K562 (cell line): ENCODE data around the gene NOSTRIN. TPM values are rescaled to one million over a fixed set of nuclear protein-coding genes. Genes with fewer than 3 reads are reported as not detected.

Experiments used
- ATAC-seq: fragments of 200-7000 bp; cut with Tn5 transposase; 3 replicates; pipeline ENCODE4 v1.9.1; 2020; ENCODE audit warnings: moderate library complexity
- BruUV-seq: library from RNA; stranded (reverse); fragments of 400-500 nt; replicated peaks from 2 replicates; lab custom pipeline; 2021; lab: Mats Ljungman, UMichigan
- CTCF ChIA-PET: fragments of 300-600 bp; formaldehyde crosslinking; extraction: SDS; loops from one replicate; lab custom pipeline; 2021; ENCODE audit warnings: low intra/inter-chr PET ratio; lab: Yijun Ruan, JAX
- POLR2A ChIA-PET: fragments of 300-600, 350-650 bp; sonication (Branson Sonifier 250); formaldehyde crosslinking; extraction: SDS; loops from one replicate; lab custom pipeline; 2021; ENCODE audit warnings: antibody characterized with exemption, inconsistent platforms; lab: Yijun Ruan, JAX
- DNase-seq, 4 experiments: peaks; one replicate each; pipeline versions ENCODE4 v3.0.0 to v3.0.0-alpha.2; 2011 to 2018; ENCODE audit warnings: low spot score in 3 of 4, mixed read lengths in 3 of 4; ENCODE audit errors: extremely low read depth in 1 of 4
- FAIRE-seq: peaks from 2 replicates; lab custom pipeline; 2011; peaks lifted over from hg19 to GRCh38; lab: Jason Lieb, UNC
- H2AFZ ChIP-seq: 2 replicates; pipeline ENCODE4 v1.6.0; 2011; ENCODE audit warnings: low read depth, low read length, control low read depth, inconsistent platforms
- H3K27ac ChIP-seq: fragments of 200-600 bp; 3 replicates; pipeline ENCODE4 v1.8.0; 2011; ENCODE audit warnings: low read depth, mild to moderate bottlenecking, control low read depth, inconsistent platforms, low read length, moderate library complexity, mixed read lengths; ENCODE audit errors: extremely low read depth
- H3K27me3 ChIP-seq, 2 experiments: fragments of 300-600 bp in 1 of 2; 2 replicates in 1 of 2; 3 replicates in 1 of 2; pipeline versions ENCODE4 v1.6.0 to v1.8.0; 2011; ENCODE audit warnings: inconsistent platforms in 2 of 2, low read length in 2 of 2, mild to moderate bottlenecking in 1 of 2, mixed read lengths in 1 of 2, moderate library complexity in 1 of 2; ENCODE audit not compliant: control insufficient read depth in 2 of 2, insufficient read depth in 2 of 2
- H3K36me3 ChIP-seq: fragments of 300-600 bp; 3 replicates; pipeline ENCODE4 v1.8.0; 2011; ENCODE audit warnings: mild to moderate bottlenecking, low read length, inconsistent platforms; ENCODE audit not compliant: control insufficient read depth, insufficient read depth
- H3K4me1 ChIP-seq, 2 experiments: fragments of 200-600 bp in 1 of 2; replicated peaks in 1 of 2; 2 replicates in 1 of 2; 3 replicates in 1 of 2; pipeline versions ENCODE4 v1.5.1 to v1.8.0; 2011; ENCODE audit warnings: inconsistent platforms in 2 of 2, low read length in 2 of 2, mild to moderate bottlenecking in 1 of 2, mixed read lengths in 1 of 2, moderate library complexity in 1 of 2; ENCODE audit not compliant: control insufficient read depth in 2 of 2, insufficient read depth in 2 of 2
- H3K4me2 ChIP-seq: 2 replicates; pipeline ENCODE4 v1.6.1; 2011; ENCODE audit warnings: low read length, control low read depth, inconsistent platforms, mixed read lengths; ENCODE audit not compliant: insufficient read depth
- H3K4me3 ChIP-seq: fragments of 200-600 bp; sonication (generic), shearing (Covaris generic); 2 replicates; pipeline ENCODE4 v1.5.1; 2016; ENCODE audit warnings: control low read depth, inconsistent platforms
- H3K79me2 ChIP-seq: fragments of 200-600 bp; 3 replicates; pipeline ENCODE4 v1.8.0; 2011; ENCODE audit warnings: low read length, inconsistent platforms; ENCODE audit not compliant: control insufficient read depth, insufficient read depth
- H3K9ac ChIP-seq, 2 experiments: 2 replicates each; pipeline versions ENCODE4 v1.6.0 to v1.6.1; 2011; ENCODE audit warnings: low read depth in 2 of 2, low read length in 2 of 2, control low read depth in 1 of 2, inconsistent platforms in 1 of 2, mild to moderate bottlenecking in 1 of 2, mixed read lengths in 1 of 2; ENCODE audit not compliant: insufficient read depth in 1 of 2
- H3K9me1 ChIP-seq: one replicate; pipeline ENCODE4 v1.6.0; 2011; ENCODE audit warnings: inconsistent platforms, mild to moderate bottlenecking, low read length, moderate library complexity; ENCODE audit not compliant: control insufficient read depth, insufficient read depth
- H3K9me3 ChIP-seq: replicated peaks from 2 replicates; pipeline ENCODE4 v1.5.1; 2011; ENCODE audit warnings: low read depth, low read length, inconsistent platforms; ENCODE audit not compliant: control insufficient read depth, insufficient read depth
- H4K20me1 ChIP-seq: replicated peaks from 2 replicates; pipeline ENCODE4 v1.6.1; 2011; ENCODE audit warnings: low read length, inconsistent platforms, mixed read lengths; ENCODE audit not compliant: control insufficient read depth, insufficient read depth
- FOXJ2 ChIP-seq: fragments of 200-800 bp; sonication (Bioruptor generic); IDR thresholded peaks from 2 replicates; pipeline ENCODE4 v1.6.1; 2016; ENCODE audit warnings: missing genetic modification characterization, missing compliant biosample characterization
- JUND ChIP-seq, 2 experiments: IDR thresholded peaks; 2 replicates in 1 of 2; 3 replicates in 1 of 2; pipeline ENCODE4 v1.6.1; 2011; ENCODE audit warnings: borderline replicate concordance in 2 of 2, low read depth in 2 of 2, low read length in 2 of 2, improper control_type of control experiment in 1 of 2, missing biosample characterization in 1 of 2, missing genetic modification characterization in 1 of 2, missing genetic modification reagents in 1 of 2
- NONO ChIP-seq, 2 experiments: fragments of 200-400 bp in 1 of 2; fragments of 450-650 bp in 1 of 2; formaldehyde crosslinking in 1 of 2; IDR thresholded peaks; 2 replicates each; pipeline ENCODE4 v1.6.1; 2017; ENCODE audit warnings: low read depth in 2 of 2, mild to moderate bottlenecking in 2 of 2, moderate library complexity in 2 of 2, low read length in 1 of 2
- PHTF2 ChIP-seq: fragments of 250-450 bp; sonication (Bioruptor Pico); IDR thresholded peaks from 2 replicates; pipeline ENCODE4 v1.5.0; 2021; ENCODE audit warnings: mild to moderate bottlenecking
- RHOXF2B ChIP-seq: fragments of 250-450 bp; sonication (Bioruptor Pico); conservative IDR thresholded peaks from 2 replicates; pipeline ENCODE4 v1.5.1; 2021
- SUPT5H ChIP-seq: fragments of 450-650 bp; IDR thresholded peaks from 2 replicates; pipeline ENCODE4 v1.6.1; 2016
- ZNF407 ChIP-seq: fragments of 450-650 bp; IDR thresholded peaks from 2 replicates; pipeline ENCODE4 v1.6.1; 2016; ENCODE audit warnings: low read depth
- ZNF444 ChIP-seq: fragments of 250-450 bp; sonication (Bioruptor Pico); IDR thresholded peaks from 2 replicates; pipeline ENCODE4 v1.4.0; 2020; ENCODE audit warnings: mild to moderate bottlenecking, moderate library complexity
- WGBS: fragments of 100-300 bp; shearing (Covaris generic); methylation state at CpG from one replicate; pipeline ENCODE4 v1.1.6; 2016; ENCODE audit warnings: low coverage, mixed read lengths; ENCODE audit not compliant: insufficient coverage; ENCODE audit errors: missing lambda C conversion rate; 5-methylcytosine and 5-hydroxymethylcytosine counted together
- in situ Hi-C: fragments of 300-500 bp; cut with MboI; formaldehyde crosslinking; loops from 4 replicates; pipeline ENCODE4 v1.15.0; 2018; ENCODE audit warnings: inconsistent platforms, mixed read lengths
- intact Hi-C: fragments of 100-400 bp; cut with micrococcal nuclease; formaldehyde crosslinking; loops from 2 replicates; pipeline ENCODE4 v1.14.2; 2022
- polyA plus RNA-seq, 8 experiments: library from polyadenylated mRNA; depleted of rRNA in 4 of 8; stranded (reverse) in 5 of 8; unstranded in 3 of 8; fragments of >200 nt; fragmentation: Nextera tagmentation in 2 of 8; fragmentation: Illumina TruSeq in 1 of 8; extraction: Ambion mirVana in 2 of 8; extraction: Trizol in 1 of 8; gene quantifications; 2 replicates each; pipeline versions ENCODE4 v1.2.1 to v1.2.3, GENCODE V29; 2011 to 2014; ENCODE audit warnings: inconsistent platforms in 1 of 8, missing spikeins in 1 of 8
- total RNA-seq, 7 experiments: library from RNA; depleted of rRNA in 6 of 7; stranded (reverse); fragments of >200 nt in 6 of 7; fragmentation: Illumina TruSeq in 2 of 7; extraction: Trizol in 2 of 7; gene quantifications; 2 replicates each; pipeline versions ENCODE4 v1.2.1 to v1.2.3, GENCODE V29; 2011 to 2021; ENCODE audit warnings: low replicate concordance in 1 of 7

NOSTRIN gene
- total and polyA plus RNA-seq, 9 of the 15 experiments (the other 6 are each of a cell fraction or from before 2014, with no cell fraction given): 26.7 to 82.9 (median 56.3) TPM

- intact Hi-C loops (no loop called here), in situ Hi-C loops (no loop called here)
- Histone ChIP-seq H3K27me3 (no peaks in the 10 kb centered on the region), H2AFZ (no peak overlapping the region), H3K36me3 (peaks cover 7% of the 10 kb centered on the region; the same call in 2 of the 3 replicates), H3K9me1 (no peaks in the 10 kb centered on the region), H3K9ac (no peak overlapping the region), H3K4me1 (peaks cover 5 to 17% of the 10 kb centered on the region in 2 experiments; a peak in 4 of 5 replicates), H3K27ac (no peak overlapping the region), H3K4me2 (no peak overlapping the region), H3K4me3 (no peak overlapping the region), H3K9me3 (peaks cover 10% of the 10 kb centered on the region), H3K79me2 (no peaks in the 10 kb centered on the region), H4K20me1 (no peaks in the 10 kb centered on the region)
- ChIA-PET CTCF (no interaction called here), POLR2A (interaction anchor here (0.7 kb wide), 1 partner anchor 84 kb away, joined by 4 read pairs; no protein-coding TSS in a partner anchor)
- WGBS: 36% methylated on average over 2 of the region's 2 CpGs
- no TSS peak for BruUV-seq
- DNase-seq (no peak), FAIRE-seq (no peak), ATAC-seq (0 out of 3 replicates have a peak, but pooled peaks have one; percentile 31)
- no peak for TF ChIP-seq ZNF444
- TF ChIP-seq JUND (IDR thresholded peaks at IDR 0.05; ENCODE audit: borderline replicate concordance, low read depth, low read length): peak; percentile 47; the same call in 1 of the 2 replicates
- no peak for TF ChIP-seq JUND (tag; IDR thresholded peaks at IDR 0.05; ENCODE audit: borderline replicate concordance, low read depth, low read length)
Observed at GRCh38 chr2:168766600-168766999, 35.8 kb upstream of the NOSTRIN start.

- intact Hi-C loops: no loop called here
- no peak for FAIRE-seq
- CTCF ChIA-PET: no interaction called here
- TF ChIP-seq SUPT5H (no peak), ZNF407 (no peak), RHOXF2B (no peak), FOXJ2 (tag) (no peak), PHTF2 (CRISPR knock-in tag) (no peak), NONO (IDR thresholded peaks at IDR 0.05; ENCODE audit: low read depth in 2 of 2, low read length in 1 of 2) (no peak)
Observed at GRCh38 chr2:168767258-168767657, 35.2 kb upstream of the NOSTRIN start.

More at GRCh38 chr2:168767258-168767657, 35.2 kb upstream of the NOSTRIN start:
- Histone ChIP-seq H4K20me1 (no peaks in the 10 kb centered on the region), H3K36me3 (peaks cover 7% of the 10 kb centered on the region; the same call in 2 of the 3 replicates), H3K9me1 (no peaks in the 10 kb centered on the region), H3K9ac (no peak overlapping the region), H2AFZ (no peak overlapping the region), H3K4me3 (no peak overlapping the region), H3K4me1 (peaks cover 7 to 24% of the 10 kb centered on the region in 2 experiments), H3K27me3 (no peaks in the 10 kb centered on the region), H3K79me2 (no peaks in the 10 kb centered on the region), H3K4me2 (no peak overlapping the region), H3K9me3 (peaks cover 10% of the 10 kb centered on the region), H3K27ac (no peak overlapping the region)
- 38% methylated on average over 1 of the region's 1 CpG for WGBS
- in situ Hi-C loops: no loop called here
- POLR2A ChIA-PET: no interaction called here
- ATAC-seq: no peak
- no peak for DNase-seq
- BruUV-seq: no TSS peak
